ENCODE results near the gene C16orf46.

Gene C16orf46

GRCh38 chr16:81107511-81107910 lies 30.5 kb upstream of the C16orf46 start:
- H3K9me3 ChIP-seq (ENCODE audit: insufficient read depth, low read length, severe bottlenecking), result no peaks in the 10 kb centered on the region
- H2AFZ ChIP-seq (ENCODE audit: low read depth, low read length), result no peak overlapping the region
- H4K20me1 ChIP-seq (ENCODE audit: insufficient read depth, low read length), result no peaks in the 10 kb centered on the region
- TF ChIP-seq CTCF (IDR thresholded peaks at IDR 0.05; ENCODE audit: borderline replicate concordance, extremely low read depth, low read length, poor library complexity, severe bottlenecking) (no peak), EZH2 (IDR thresholded peaks at IDR 0.05; ENCODE audit: borderline replicate concordance, low read depth, low read length, severe bottlenecking) (no peak)
- H3K4me2 ChIP-seq (ENCODE audit: insufficient read depth, low read length), result no peak overlapping the region
- no peak overlapping the region for H3K27ac ChIP-seq (ENCODE audit: low read length)
- no peaks in the 10 kb centered on the region for H3K79me2 ChIP-seq (ENCODE audit: insufficient read depth, low read length)
- H3K36me3 ChIP-seq (ENCODE audit: insufficient read depth, low read length), result no peaks in the 10 kb centered on the region
- H3K9ac ChIP-seq (ENCODE audit: low read depth, low read length), result no peak overlapping the region
- no peak for DNase-seq
- no peak overlapping the region for H3K4me3 ChIP-seq (ENCODE audit: low read depth in 1 of 2, low read length in 2 of 2)
- peaks cover 6% of the 10 kb centered on the region for H3K27me3 ChIP-seq (ENCODE audit: insufficient read depth, low read length, poor library complexity)
- ATAC-seq (ENCODE audit: insufficient read depth, low read depth), result no peak
- H3K4me1 ChIP-seq (ENCODE audit: insufficient read depth, low read length), result no peaks in the 10 kb centered on the region

GRCh38 chr16:81106826-81107503 lies 29.9 kb upstream of the C16orf46 start:
- H2AFZ ChIP-seq (ENCODE audit: low read depth, low read length), result no peak overlapping the region
- H3K4me2 ChIP-seq (ENCODE audit: insufficient read depth, low read length), result no peak overlapping the region
- ATAC-seq (ENCODE audit: insufficient read depth, low read depth), result no peak
- no peaks in the 10 kb centered on the region for H3K79me2 ChIP-seq (ENCODE audit: insufficient read depth, low read length)
- no peaks in the 10 kb centered on the region for H3K36me3 ChIP-seq (ENCODE audit: insufficient read depth, low read length)
- no peak overlapping the region for H3K27ac ChIP-seq (ENCODE audit: low read length)
- H4K20me1 ChIP-seq (ENCODE audit: insufficient read depth, low read length), result no peaks in the 10 kb centered on the region
- no peak for DNase-seq
- peaks cover 6% of the 10 kb centered on the region for H3K27me3 ChIP-seq (ENCODE audit: insufficient read depth, low read length, poor library complexity)
- H3K9me3 ChIP-seq (ENCODE audit: insufficient read depth, low read length, severe bottlenecking), result no peaks in the 10 kb centered on the region
- H3K4me1 ChIP-seq (ENCODE audit: insufficient read depth, low read length), result no peaks in the 10 kb centered on the region
- TF ChIP-seq EZH2 (IDR thresholded peaks at IDR 0.05; ENCODE audit: borderline replicate concordance, low read depth, low read length, severe bottlenecking), result no peak
- TF ChIP-seq CTCF (IDR thresholded peaks at IDR 0.05; ENCODE audit: borderline replicate concordance, extremely low read depth, low read length, poor library complexity, severe bottlenecking), result no peak
- H3K9ac ChIP-seq (ENCODE audit: low read depth, low read length), result no peak overlapping the region
- H3K4me3 ChIP-seq (ENCODE audit: low read depth in 1 of 2, low read length in 2 of 2), result no peak overlapping the region

GRCh38 chr16:81105946-81106345 lies 28.9 kb upstream of the C16orf46 start:
- Histone ChIP-seq H3K36me3 (ENCODE audit: insufficient read depth, low read length) (no peaks in the 10 kb centered on the region), H2AFZ (ENCODE audit: low read depth, low read length) (no peak overlapping the region), H3K79me2 (ENCODE audit: insufficient read depth, low read length) (no peaks in the 10 kb centered on the region), H3K27me3 (ENCODE audit: insufficient read depth, low read length, poor library complexity) (peaks cover 6% of the 10 kb centered on the region), H3K9me3 (ENCODE audit: insufficient read depth, low read length, severe bottlenecking) (no peaks in the 10 kb centered on the region), H4K20me1 (ENCODE audit: insufficient read depth, low read length) (no peaks in the 10 kb centered on the region), H3K9ac (ENCODE audit: low read depth, low read length) (no peak overlapping the region), H3K4me2 (ENCODE audit: insufficient read depth, low read length) (no peak overlapping the region), H3K4me3 (ENCODE audit: low read depth in 1 of 2, low read length in 2 of 2) (no peak overlapping the region), H3K27ac (ENCODE audit: low read length) (no peak overlapping the region), H3K4me1 (ENCODE audit: insufficient read depth, low read length) (no peaks in the 10 kb centered on the region)
- DNase-seq (no peak), ATAC-seq (ENCODE audit: insufficient read depth, low read depth) (no peak)
- TF ChIP-seq CTCF (IDR thresholded peaks at IDR 0.05; ENCODE audit: borderline replicate concordance, extremely low read depth, low read length, poor library complexity, severe bottlenecking), result no peak
- no peak for TF ChIP-seq EZH2 (IDR thresholded peaks at IDR 0.05; ENCODE audit: borderline replicate concordance, low read depth, low read length, severe bottlenecking)
